K562 (cell line): ENCODE measurements around the gene HTR2A. TPM values are rescaled to one million over a fixed set of nuclear protein-coding genes. Genes with fewer than 3 reads are reported as not detected.

Experiments used
- ATAC-seq: fragments of 200-7000 bp; cut with Tn5 transposase; 3 replicates; pipeline ENCODE4 v1.9.1; 2020; ENCODE audit warnings: moderate library complexity
- BruUV-seq: library from RNA; stranded (reverse); fragments of 400-500 nt; replicated peaks from 2 replicates; lab custom pipeline; 2021; lab: Mats Ljungman, UMichigan
- CTCF ChIA-PET: fragments of 300-600 bp; formaldehyde crosslinking; extraction: SDS; loops from one replicate; lab custom pipeline; 2021; ENCODE audit warnings: low intra/inter-chr PET ratio; lab: Yijun Ruan, JAX
- POLR2A ChIA-PET: fragments of 300-600, 350-650 bp; sonication (Branson Sonifier 250); formaldehyde crosslinking; extraction: SDS; loops from one replicate; lab custom pipeline; 2021; ENCODE audit warnings: antibody characterized with exemption, inconsistent platforms; lab: Yijun Ruan, JAX
- DNase-seq, 4 experiments: peaks; one replicate each; pipeline versions ENCODE4 v3.0.0 to v3.0.0-alpha.2; 2011 to 2018; ENCODE audit warnings: low spot score in 3 of 4, mixed read lengths in 3 of 4; ENCODE audit errors: extremely low read depth in 1 of 4
- FAIRE-seq: peaks from 2 replicates; lab custom pipeline; 2011; peaks lifted over from hg19 to GRCh38; lab: Jason Lieb, UNC
- H2AFZ ChIP-seq: 2 replicates; pipeline ENCODE4 v1.6.0; 2011; ENCODE audit warnings: low read depth, low read length, control low read depth, inconsistent platforms
- H3K27ac ChIP-seq: fragments of 200-600 bp; 3 replicates; pipeline ENCODE4 v1.8.0; 2011; ENCODE audit warnings: low read depth, mild to moderate bottlenecking, control low read depth, inconsistent platforms, low read length, moderate library complexity, mixed read lengths; ENCODE audit errors: extremely low read depth
- H3K27me3 ChIP-seq, 2 experiments: fragments of 300-600 bp in 1 of 2; 2 replicates in 1 of 2; 3 replicates in 1 of 2; pipeline versions ENCODE4 v1.6.0 to v1.8.0; 2011; ENCODE audit warnings: inconsistent platforms in 2 of 2, low read length in 2 of 2, mild to moderate bottlenecking in 1 of 2, mixed read lengths in 1 of 2, moderate library complexity in 1 of 2; ENCODE audit not compliant: control insufficient read depth in 2 of 2, insufficient read depth in 2 of 2
- H3K36me3 ChIP-seq: fragments of 300-600 bp; 3 replicates; pipeline ENCODE4 v1.8.0; 2011; ENCODE audit warnings: mild to moderate bottlenecking, low read length, inconsistent platforms; ENCODE audit not compliant: control insufficient read depth, insufficient read depth
- H3K4me1 ChIP-seq, 2 experiments: fragments of 200-600 bp in 1 of 2; replicated peaks in 1 of 2; 2 replicates in 1 of 2; 3 replicates in 1 of 2; pipeline versions ENCODE4 v1.5.1 to v1.8.0; 2011; ENCODE audit warnings: inconsistent platforms in 2 of 2, low read length in 2 of 2, mild to moderate bottlenecking in 1 of 2, mixed read lengths in 1 of 2, moderate library complexity in 1 of 2; ENCODE audit not compliant: control insufficient read depth in 2 of 2, insufficient read depth in 2 of 2
- H3K4me2 ChIP-seq: 2 replicates; pipeline ENCODE4 v1.6.1; 2011; ENCODE audit warnings: low read length, control low read depth, inconsistent platforms, mixed read lengths; ENCODE audit not compliant: insufficient read depth
- H3K4me3 ChIP-seq: fragments of 200-600 bp; sonication (generic), shearing (Covaris generic); 2 replicates; pipeline ENCODE4 v1.5.1; 2016; ENCODE audit warnings: control low read depth, inconsistent platforms
- H3K79me2 ChIP-seq: fragments of 200-600 bp; 3 replicates; pipeline ENCODE4 v1.8.0; 2011; ENCODE audit warnings: low read length, inconsistent platforms; ENCODE audit not compliant: control insufficient read depth, insufficient read depth
- H3K9ac ChIP-seq, 2 experiments: 2 replicates each; pipeline versions ENCODE4 v1.6.0 to v1.6.1; 2011; ENCODE audit warnings: low read depth in 2 of 2, low read length in 2 of 2, control low read depth in 1 of 2, inconsistent platforms in 1 of 2, mild to moderate bottlenecking in 1 of 2, mixed read lengths in 1 of 2; ENCODE audit not compliant: insufficient read depth in 1 of 2
- H3K9me1 ChIP-seq: one replicate; pipeline ENCODE4 v1.6.0; 2011; ENCODE audit warnings: inconsistent platforms, mild to moderate bottlenecking, low read length, moderate library complexity; ENCODE audit not compliant: control insufficient read depth, insufficient read depth
- H3K9me3 ChIP-seq: replicated peaks from 2 replicates; pipeline ENCODE4 v1.5.1; 2011; ENCODE audit warnings: low read depth, low read length, inconsistent platforms; ENCODE audit not compliant: control insufficient read depth, insufficient read depth
- H4K20me1 ChIP-seq: replicated peaks from 2 replicates; pipeline ENCODE4 v1.6.1; 2011; ENCODE audit warnings: low read length, inconsistent platforms, mixed read lengths; ENCODE audit not compliant: control insufficient read depth, insufficient read depth
- BHLHE40 ChIP-seq: IDR thresholded peaks from 2 replicates; pipeline ENCODE4 v1.6.1; 2011; ENCODE audit warnings: low read length, improper control_type of control experiment
- BRF1 ChIP-seq: IDR thresholded peaks from 3 replicates; pipeline ENCODE4 v1.6.1; 2011; ENCODE audit warnings: borderline replicate concordance, mild to moderate bottlenecking; ENCODE audit not compliant: insufficient read length; ENCODE audit errors: extremely low read depth
- GABPA ChIP-seq: fragments of 200-800 bp; sonication (Bioruptor generic); conservative IDR thresholded peaks from 2 replicates; pipeline ENCODE4 v1.6.1; 2016; ENCODE audit warnings: low read depth, missing genetic modification characterization, missing compliant biosample characterization
- GTF2F1 ChIP-seq: IDR thresholded peaks from 2 replicates; pipeline ENCODE4 v1.6.1; 2011; ENCODE audit warnings: low read depth, low read length, improper control_type of control experiment
- KHSRP ChIP-seq: fragments of 450-650 bp; IDR thresholded peaks from 2 replicates; pipeline ENCODE4 v1.6.1; 2017
- NCOA6 ChIP-seq: fragments of 450-650 bp; IDR thresholded peaks from 2 replicates; pipeline ENCODE4 v1.6.1; 2017; ENCODE audit warnings: mild to moderate bottlenecking
- NFXL1 ChIP-seq: fragments of 450-650 bp; formaldehyde crosslinking; IDR thresholded peaks from 2 replicates; pipeline ENCODE4 v1.4.0; 2021; ENCODE audit warnings: mild to moderate bottlenecking
- SAFB2 ChIP-seq: fragments of 200-400 bp; formaldehyde crosslinking; IDR thresholded peaks from 2 replicates; pipeline ENCODE4 v1.6.1; 2018; ENCODE audit warnings: borderline replicate concordance, low read length, low read depth, moderate library complexity; ENCODE audit not compliant: severe bottlenecking
- TEAD1 ChIP-seq, 2 experiments: fragments of 450-650 bp in 1 of 2; sonication (generic) in 1 of 2; formaldehyde crosslinking; IDR thresholded peaks; 2 replicates each; pipeline versions ENCODE4 v1.4.0 to v1.8.0; 2020 to 2022; ENCODE audit warnings: mild to moderate bottlenecking in 2 of 2, missing genetic modification reagents in 1 of 2
- ZNF354B ChIP-seq: fragments of 250-450 bp; sonication (Bioruptor Pico); IDR thresholded peaks from 2 replicates; pipeline ENCODE4 v1.4.0; 2020
- ZNF57 ChIP-seq: fragments of 450-650 bp; formaldehyde crosslinking; IDR thresholded peaks from 2 replicates; pipeline ENCODE4 v1.4.0; 2020; ENCODE audit warnings: mild to moderate bottlenecking, moderate library complexity
- ZNF707 ChIP-seq: fragments of 250-450 bp; sonication (Bioruptor Pico); conservative IDR thresholded peaks from 2 replicates; pipeline ENCODE4 v1.8.0; 2022; ENCODE audit warnings: inconsistent platforms, mild to moderate bottlenecking, moderate library complexity
- ZNF764 ChIP-seq: fragments of 250-450 bp; sonication (Bioruptor Pico); IDR thresholded peaks from 2 replicates; pipeline ENCODE4 v1.4.0; 2020; ENCODE audit warnings: low read depth, mild to moderate bottlenecking, moderate library complexity
- WGBS: fragments of 100-300 bp; shearing (Covaris generic); methylation state at CpG from one replicate; pipeline ENCODE4 v1.1.6; 2016; ENCODE audit warnings: low coverage, mixed read lengths; ENCODE audit not compliant: insufficient coverage; ENCODE audit errors: missing lambda C conversion rate; 5-methylcytosine and 5-hydroxymethylcytosine counted together
- in situ Hi-C: fragments of 300-500 bp; cut with MboI; formaldehyde crosslinking; loops from 4 replicates; pipeline ENCODE4 v1.15.0; 2018; ENCODE audit warnings: inconsistent platforms, mixed read lengths
- intact Hi-C: fragments of 100-400 bp; cut with micrococcal nuclease; formaldehyde crosslinking; loops from 2 replicates; pipeline ENCODE4 v1.14.2; 2022
- polyA plus RNA-seq, 8 experiments: library from polyadenylated mRNA; depleted of rRNA in 4 of 8; stranded (reverse) in 5 of 8; unstranded in 3 of 8; fragments of >200 nt; fragmentation: Nextera tagmentation in 2 of 8; fragmentation: Illumina TruSeq in 1 of 8; extraction: Ambion mirVana in 2 of 8; extraction: Trizol in 1 of 8; gene quantifications; 2 replicates each; pipeline versions ENCODE4 v1.2.1 to v1.2.3, GENCODE V29; 2011 to 2014; ENCODE audit warnings: inconsistent platforms in 1 of 8, missing spikeins in 1 of 8
- total RNA-seq, 7 experiments: library from RNA; depleted of rRNA in 6 of 7; stranded (reverse); fragments of >200 nt in 6 of 7; fragmentation: Illumina TruSeq in 2 of 7; extraction: Trizol in 2 of 7; gene quantifications; 2 replicates each; pipeline versions ENCODE4 v1.2.1 to v1.2.3, GENCODE V29; 2011 to 2021; ENCODE audit warnings: low replicate concordance in 1 of 7
- TF ChIP-seq, protein P1 (sequence below): fragments of 450-650 bp; IDR thresholded peaks from 2 replicates; pipeline ENCODE4 v1.6.1; 2018; ENCODE audit not compliant: partially characterized antibody
- TF ChIP-seq, protein P2 (sequence below): sonication (generic); formaldehyde crosslinking; IDR thresholded peaks from 2 replicates; pipeline ENCODE4 v1.8.0; 2022; ENCODE audit warnings: mild to moderate bottlenecking, missing genetic modification reagents
- TF ChIP-seq, protein P3 (sequence below): IDR thresholded peaks from 3 replicates; pipeline ENCODE4 v1.6.1; 2011; ENCODE audit warnings: borderline replicate concordance, mild to moderate bottlenecking, moderate library complexity; ENCODE audit not compliant: insufficient read length; ENCODE audit errors: extremely low read depth

HTR2A gene
- total and polyA plus RNA-seq, 9 of the 15 experiments (the other 6 are each of a cell fraction or from before 2014, with no cell fraction given), result not detected

DNA sequence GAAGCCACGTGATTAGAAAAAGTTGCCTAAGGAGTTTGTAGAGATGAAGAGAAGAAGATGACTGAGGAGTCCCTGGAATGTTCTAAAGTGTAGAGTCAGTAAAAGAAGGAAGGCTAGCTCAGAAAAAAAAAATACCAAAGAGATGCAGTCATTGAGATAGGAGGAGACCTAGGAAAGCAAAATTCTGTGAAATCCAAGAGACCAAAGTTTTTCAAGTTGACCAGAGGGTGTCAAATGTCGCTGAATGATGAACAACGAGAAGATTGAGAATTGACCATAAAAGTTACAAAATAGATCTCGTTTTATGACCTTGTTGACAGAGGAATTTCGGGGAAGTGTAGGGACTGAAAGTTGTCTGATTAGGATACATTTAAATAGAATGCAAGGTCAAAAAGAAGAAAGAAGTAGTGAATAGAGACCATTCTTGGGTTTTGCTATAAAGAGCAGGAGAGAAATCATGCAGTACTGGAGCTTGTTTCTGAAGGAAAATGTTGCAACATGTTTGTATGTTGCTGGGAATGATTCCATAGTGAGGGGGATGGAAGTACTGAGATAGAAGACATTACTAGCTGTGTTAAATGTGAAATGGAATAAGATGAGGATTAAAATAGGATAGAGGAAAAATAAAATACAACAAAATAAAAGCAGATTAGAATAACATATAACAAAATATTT lies 30.2 kb upstream of the HTR2A start:
- Histone ChIP-seq H2AFZ (no peak overlapping the region), H3K9ac (no peak overlapping the region), H3K27me3 (no peaks in the 10 kb centered on the region), H3K4me3 (no peak overlapping the region), H3K4me2 (no peak overlapping the region), H3K27ac (no peak overlapping the region), H3K79me2 (no peaks in the 10 kb centered on the region), H3K9me1 (no peaks in the 10 kb centered on the region), H3K4me1 (no peaks in the 10 kb centered on the region), H4K20me1 (no peaks in the 10 kb centered on the region), H3K36me3 (no peaks in the 10 kb centered on the region), H3K9me3 (no peaks in the 10 kb centered on the region)
- intact Hi-C loops, result no loop called here
- ATAC-seq (no peak), DNase-seq (no peak), FAIRE-seq (no peak)
- 2% methylated on average over 5 of the region's 5 CpGs for WGBS
- ChIA-PET CTCF (no interaction called here), POLR2A (no interaction called here)
- in situ Hi-C loops, result no loop called here
- no TSS peak for BruUV-seq
- TF ChIP-seq KHSRP (no peak), ZNF57 (CRISPR knock-in tag) (no peak), NCOA6 (no peak), TEAD1 (CRISPR knock-in tag; IDR thresholded peaks at IDR 0.05) (no peak), BRF1 (no peak), GTF2F1 (no peak), NFXL1 (CRISPR knock-in tag) (no peak), ZNF354B (CRISPR knock-in tag) (no peak), ZNF707 (CRISPR knock-in tag) (no peak), BHLHE40 (no peak), GABPA (tag) (no peak), SAFB2 (no peak), ZNF764 (CRISPR knock-in tag) (no peak)
- TF ChIP-seq, protein P1, sequence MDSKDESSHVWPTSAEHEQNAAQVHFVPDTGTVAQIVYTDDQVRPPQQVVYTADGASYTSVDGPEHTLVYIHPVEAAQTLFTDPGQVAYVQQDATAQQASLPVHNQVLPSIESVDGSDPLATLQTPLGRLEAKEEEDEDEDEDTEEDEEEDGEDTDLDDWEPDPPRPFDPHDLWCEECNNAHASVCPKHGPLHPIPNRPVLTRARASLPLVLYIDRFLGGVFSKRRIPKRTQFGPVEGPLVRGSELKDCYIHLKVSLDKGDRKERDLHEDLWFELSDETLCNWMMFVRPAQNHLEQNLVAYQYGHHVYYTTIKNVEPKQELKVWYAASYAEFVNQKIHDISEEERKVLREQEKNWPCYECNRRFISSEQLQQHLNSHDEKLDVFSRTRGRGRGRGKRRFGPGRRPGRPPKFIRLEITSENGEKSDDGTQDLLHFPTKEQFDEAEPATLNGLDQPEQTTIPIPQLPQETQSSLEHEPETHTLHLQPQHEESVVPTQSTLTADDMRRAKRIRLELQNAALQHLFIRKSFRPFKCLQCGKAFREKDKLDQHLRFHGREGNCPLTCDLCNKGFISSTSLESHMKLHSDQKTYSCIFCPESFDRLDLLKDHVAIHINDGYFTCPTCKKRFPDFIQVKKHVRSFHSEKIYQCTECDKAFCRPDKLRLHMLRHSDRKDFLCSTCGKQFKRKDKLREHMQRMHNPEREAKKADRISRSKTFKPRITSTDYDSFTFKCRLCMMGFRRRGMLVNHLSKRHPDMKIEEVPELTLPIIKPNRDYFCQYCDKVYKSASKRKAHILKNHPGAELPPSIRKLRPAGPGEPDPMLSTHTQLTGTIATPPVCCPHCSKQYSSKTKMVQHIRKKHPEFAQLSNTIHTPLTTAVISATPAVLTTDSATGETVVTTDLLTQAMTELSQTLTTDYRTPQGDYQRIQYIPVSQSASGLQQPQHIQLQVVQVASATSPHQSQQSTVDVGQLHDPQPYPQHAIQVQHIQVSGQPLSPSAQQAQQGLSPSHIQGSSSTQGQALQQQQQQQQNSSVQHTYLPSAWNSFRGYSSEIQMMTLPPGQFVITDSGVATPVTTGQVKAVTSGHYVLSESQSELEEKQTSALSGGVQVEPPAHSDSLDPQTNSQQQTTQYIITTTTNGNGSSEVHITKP, result no peak
- TF ChIP-seq, protein P2, sequence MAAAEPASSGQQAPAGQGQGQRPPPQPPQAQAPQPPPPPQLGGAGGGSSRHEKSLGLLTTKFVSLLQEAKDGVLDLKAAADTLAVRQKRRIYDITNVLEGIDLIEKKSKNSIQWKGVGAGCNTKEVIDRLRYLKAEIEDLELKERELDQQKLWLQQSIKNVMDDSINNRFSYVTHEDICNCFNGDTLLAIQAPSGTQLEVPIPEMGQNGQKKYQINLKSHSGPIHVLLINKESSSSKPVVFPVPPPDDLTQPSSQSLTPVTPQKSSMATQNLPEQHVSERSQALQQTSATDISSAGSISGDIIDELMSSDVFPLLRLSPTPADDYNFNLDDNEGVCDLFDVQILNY (CRISPR knock-in tag), result no peak
- TF ChIP-seq, protein P3, sequence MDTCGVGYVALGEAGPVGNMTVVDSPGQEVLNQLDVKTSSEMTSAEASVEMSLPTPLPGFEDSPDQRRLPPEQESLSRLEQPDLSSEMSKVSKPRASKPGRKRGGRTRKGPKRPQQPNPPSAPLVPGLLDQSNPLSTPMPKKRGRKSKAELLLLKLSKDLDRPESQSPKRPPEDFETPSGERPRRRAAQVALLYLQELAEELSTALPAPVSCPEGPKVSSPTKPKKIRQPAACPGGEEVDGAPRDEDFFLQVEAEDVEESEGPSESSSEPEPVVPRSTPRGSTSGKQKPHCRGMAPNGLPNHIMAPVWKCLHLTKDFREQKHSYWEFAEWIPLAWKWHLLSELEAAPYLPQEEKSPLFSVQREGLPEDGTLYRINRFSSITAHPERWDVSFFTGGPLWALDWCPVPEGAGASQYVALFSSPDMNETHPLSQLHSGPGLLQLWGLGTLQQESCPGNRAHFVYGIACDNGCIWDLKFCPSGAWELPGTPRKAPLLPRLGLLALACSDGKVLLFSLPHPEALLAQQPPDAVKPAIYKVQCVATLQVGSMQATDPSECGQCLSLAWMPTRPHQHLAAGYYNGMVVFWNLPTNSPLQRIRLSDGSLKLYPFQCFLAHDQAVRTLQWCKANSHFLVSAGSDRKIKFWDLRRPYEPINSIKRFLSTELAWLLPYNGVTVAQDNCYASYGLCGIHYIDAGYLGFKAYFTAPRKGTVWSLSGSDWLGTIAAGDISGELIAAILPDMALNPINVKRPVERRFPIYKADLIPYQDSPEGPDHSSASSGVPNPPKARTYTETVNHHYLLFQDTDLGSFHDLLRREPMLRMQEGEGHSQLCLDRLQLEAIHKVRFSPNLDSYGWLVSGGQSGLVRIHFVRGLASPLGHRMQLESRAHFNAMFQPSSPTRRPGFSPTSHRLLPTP, result no peak
